Ectodermal cell (in vitro differentiated cells): ENCODE data around the gene LTB4R2.
A peak's percentile ranks its signal among the peaks of the same experiment; 100 is the strongest.

Experiments used
- H3K27ac ChIP-seq: 2 replicates; pipeline ENCODE4 v1.7.0; 2013; ENCODE audit warnings: mild to moderate bottlenecking, low read depth, low read length; ENCODE audit not compliant: insufficient read depth, poor library complexity, severe bottlenecking
- H3K27me3 ChIP-seq: 2 replicates; pipeline ENCODE4 v1.7.0; 2013; ENCODE audit warnings: mild to moderate bottlenecking, low read length; ENCODE audit not compliant: insufficient read depth, control insufficient read depth, poor library complexity, severe bottlenecking
- H3K36me3 ChIP-seq: one replicate; pipeline ENCODE4 v1.7.0; 2013; ENCODE audit warnings: low read length; ENCODE audit not compliant: control insufficient read depth, insufficient read depth
- H3K4me1 ChIP-seq: one replicate; pipeline ENCODE4 v1.7.0; 2013; ENCODE audit warnings: low read length; ENCODE audit not compliant: control insufficient read depth, insufficient read depth
- H3K4me3 ChIP-seq: 2 replicates; pipeline ENCODE4 v1.7.0; 2013; ENCODE audit warnings: low read depth, low read length, control low read depth; ENCODE audit not compliant: insufficient read depth
- H3K9me3 ChIP-seq: 2 replicates; pipeline ENCODE4 v1.7.0; 2013; ENCODE audit warnings: mild to moderate bottlenecking, low read length, moderate library complexity; ENCODE audit not compliant: control insufficient read depth
- WGBS, 2 experiments: methylation state at CpG; one replicate each; pipeline ENCODE4 v1.1.7; 2013; ENCODE audit warnings: missing lambda C conversion rate in 2 of 2; 5-methylcytosine and 5-hydroxymethylcytosine counted together

The LTB4R2 gene

GRCh38 chr14:24268225-24268624, 41.7 kb upstream of the LTB4R2 start:
- no peaks in the 10 kb centered on the region for H3K9me3 ChIP-seq
- H3K36me3 ChIP-seq: no peaks in the 10 kb centered on the region
- WGBS, 2 experiments: 93 to 96% methylated on average over 9 of the region's 9 CpGs
- H3K4me3 ChIP-seq: no peak overlapping the region
- no peaks in the 10 kb centered on the region for H3K27me3 ChIP-seq
- no peak overlapping the region for H3K27ac ChIP-seq
- no peaks in the 10 kb centered on the region for H3K4me1 ChIP-seq

GRCh38 chr14:24269368-24269767, 40.6 kb upstream of the LTB4R2 start:
- no peaks in the 10 kb centered on the region for H3K4me1 ChIP-seq
- WGBS, 2 experiments: 94 to 95% methylated on average over 8 of the region's 8 CpGs
- no peaks in the 10 kb centered on the region for H3K9me3 ChIP-seq
- H3K27ac ChIP-seq: no peak overlapping the region
- no peaks in the 10 kb centered on the region for H3K27me3 ChIP-seq
- no peaks in the 10 kb centered on the region for H3K36me3 ChIP-seq
- H3K4me3 ChIP-seq: no peak overlapping the region

GRCh38 chr14:24269910-24270536, 39.9 kb upstream of the LTB4R2 start:
- no peaks in the 10 kb centered on the region for H3K36me3 ChIP-seq
- no peaks in the 10 kb centered on the region for H3K27me3 ChIP-seq
- H3K9me3 ChIP-seq: no peaks in the 10 kb centered on the region
- H3K4me1 ChIP-seq: no peaks in the 10 kb centered on the region
- H3K27ac ChIP-seq: no peak overlapping the region
- WGBS, 2 experiments: 95 to 97% methylated on average over 14 of the region's 14 CpGs
- no peak overlapping the region for H3K4me3 ChIP-seq

GRCh38 chr14:24270537-24271133, 39.3 kb upstream of the LTB4R2 start:
- peak overlapping the region; percentile 70 for H3K4me3 ChIP-seq
- H3K4me1 ChIP-seq: no peaks in the 10 kb centered on the region
- peak overlapping the region; percentile 81 for H3K27ac ChIP-seq
- no peaks in the 10 kb centered on the region for H3K36me3 ChIP-seq
- WGBS, 2 experiments: 26 to 27% methylated on average over 13 of the region's 13 CpGs
- no peaks in the 10 kb centered on the region for H3K9me3 ChIP-seq
- no peaks in the 10 kb centered on the region for H3K27me3 ChIP-seq

GRCh38 chr14:24271134-24271833, 38.7 kb upstream of the LTB4R2 start, which contains the start of gene RABGGTA:
Gene RABGGTA (minus strand): TSS chr14:24271597. CDS start chr14:24271115, 482 bp downstream.
- Histone ChIP-seq H3K36me3 (no peaks in the 10 kb centered on the region), H3K27ac (peak within 1 kb of the TSS; percentile 81), H3K9me3 (no peaks in the 10 kb centered on the region), H3K4me3 (peak within 1 kb of the TSS; percentile 70), H3K4me1 (no peaks in the 10 kb centered on the region), H3K27me3 (no peaks in the 10 kb centered on the region)
- WGBS, 2 experiments: 0 to 1% methylated on average over 61 of the region's 61 CpGs

GRCh38 chr14:24271834-24272263, 38.1 kb upstream of the LTB4R2 start:
- 27 to 28% methylated on average over 3 of the region's 3 CpGs for WGBS, 2 experiments
- Histone ChIP-seq H3K4me3 (peak overlapping the region; percentile 70), H3K27me3 (no peaks in the 10 kb centered on the region), H3K27ac (no peak overlapping the region), H3K9me3 (no peaks in the 10 kb centered on the region), H3K36me3 (no peaks in the 10 kb centered on the region), H3K4me1 (no peaks in the 10 kb centered on the region)

GRCh38 chr14:24272467-24272866, 37.5 kb upstream of the LTB4R2 start:
- Histone ChIP-seq H3K4me1 (no peaks in the 10 kb centered on the region), H3K27me3 (no peaks in the 10 kb centered on the region), H3K27ac (no peak overlapping the region), H3K9me3 (no peaks in the 10 kb centered on the region), H3K36me3 (no peaks in the 10 kb centered on the region), H3K4me3 (no peak overlapping the region)
- 90 to 96% methylated on average over 2 of the region's 2 CpGs for WGBS, 2 experiments

GRCh38 chr14:24273422-24273998, 36.4 kb upstream of the LTB4R2 start:
- Histone ChIP-seq H3K9me3 (no peaks in the 10 kb centered on the region), H3K4me1 (no peaks in the 10 kb centered on the region), H3K36me3 (no peaks in the 10 kb centered on the region), H3K27me3 (no peaks in the 10 kb centered on the region), H3K27ac (no peak overlapping the region), H3K4me3 (no peak overlapping the region)
- 92 to 95% methylated on average over 2 to 3 of the region's 3 CpGs for WGBS, 2 experiments

GRCh38 chr14:24274101-24274543, 35.8 kb upstream of the LTB4R2 start:
- no peaks in the 10 kb centered on the region for H3K36me3 ChIP-seq
- 92 to 93% methylated on average over 3 of the region's 3 CpGs for WGBS, 2 experiments
- no peaks in the 10 kb centered on the region for H3K9me3 ChIP-seq
- H3K4me1 ChIP-seq: no peaks in the 10 kb centered on the region
- H3K27ac ChIP-seq: no peak overlapping the region
- no peak overlapping the region for H3K4me3 ChIP-seq
- no peaks in the 10 kb centered on the region for H3K27me3 ChIP-seq

GRCh38 chr14:24277071-24277470, 32.9 kb upstream of the LTB4R2 start:
- Histone ChIP-seq H3K4me1 (no peaks in the 10 kb centered on the region), H3K27me3 (no peaks in the 10 kb centered on the region), H3K36me3 (no peaks in the 10 kb centered on the region), H3K9me3 (no peaks in the 10 kb centered on the region), H3K27ac (no peak overlapping the region), H3K4me3 (no peak overlapping the region)
- 93 to 95% methylated on average over 6 of the region's 6 CpGs for WGBS, 2 experiments
